Peyer's patch (tissue), 4 donors: ENCODE data around the gene VWA5B1. TPM values are rescaled to one million over a fixed set of nuclear protein-coding genes. Genes with fewer than 3 reads are reported as not detected.

Experiments used
- DNase-seq, 3 donors: peaks; one replicate each; pipeline ENCODE4 v3.0.0-alpha.2; 2017 to 2019
- H3K27ac ChIP-seq, 4 donors: fragments of 200-600 bp; sonication (generic); one replicate each; pipeline ENCODE4 v1.5.1; 2016 to 2019
- H3K27me3 ChIP-seq, 2 donors: fragments of 200-600 bp; sonication (generic); one replicate each; pipeline ENCODE4 v1.5.1; 2019
- H3K36me3 ChIP-seq, 3 donors: fragments of 200-600 bp; sonication (generic); one replicate each; pipeline ENCODE4 v1.5.1; 2016 to 2019
- H3K4me1 ChIP-seq, 4 donors: fragments of 200-600 bp; sonication (generic); one replicate each; pipeline ENCODE4 v1.5.1; 2016 to 2019
- H3K4me3 ChIP-seq, 4 donors: fragments of 200-600 bp; sonication (generic); 1 replicate in 3 of 4; 2 replicates in 1 of 4; pipeline ENCODE4 v1.5.1; 2016 to 2019; ENCODE audit warnings: mild to moderate bottlenecking in 1 of 4
- H3K9me3 ChIP-seq, 4 donors: fragments of 200-600 bp; sonication (generic); one replicate each; pipeline ENCODE4 v1.5.1; 2016 to 2019; ENCODE audit warnings: mild to moderate bottlenecking in 1 of 4
- CTCF ChIP-seq, 6 experiments: fragments of 450-650 bp in 4 of 6; fragments of 200-600 bp in 2 of 6; sonication (generic) in 1 of 6; IDR thresholded peaks; one replicate each; pipeline ENCODE4 v1.5.1; 2017 to 2019; ENCODE audit warnings: antibody characterized with exemption in 6 of 6, mild to moderate bottlenecking in 3 of 6, moderate library complexity in 1 of 6
- POLR2A ChIP-seq, 2 donors: fragments of 450-650 bp; IDR thresholded peaks; one replicate each; pipeline ENCODE4 v1.5.1; 2017; ENCODE audit warnings: antibody characterized with exemption in 2 of 2, mild to moderate bottlenecking in 2 of 2, moderate library complexity in 2 of 2
- total RNA-seq, 4 donors: library from RNA; depleted of rRNA; stranded (reverse); fragments of >200 nt; gene quantifications; one replicate each; pipeline ENCODE4 v1.1.0, GENCODE V29; 2016

Gene VWA5B1
- total RNA-seq, 4 donors from 2014 or later, result not detected

- H3K4me1 ChIP-seq, result peaks cover 0 to 8% (median 1%) of the 10 kb centered on the region in 4 donors
- H3K27me3 ChIP-seq, result no peaks in the 10 kb centered on the region
- no peaks in the 10 kb centered on the region for H3K36me3 ChIP-seq
- no peak for DNase-seq
- H3K9me3 ChIP-seq, result no peaks in the 10 kb centered on the region
- TF ChIP-seq CTCF (IDR thresholded peaks at IDR 0.05) (no peak), POLR2A (IDR thresholded peaks at IDR 0.05) (no peak)
- no peak overlapping the region for H3K27ac ChIP-seq
- no peak overlapping the region for H3K4me3 ChIP-seq
Measured at GRCh38 chr1:20276485-20277159, 14.1 kb upstream of the VWA5B1 start.

GRCh38 chr1:20278692-20279130 is 12.0 kb upstream of the VWA5B1 start:
- no peak overlapping the region for H3K27ac ChIP-seq
- no peak overlapping the region for H3K4me3 ChIP-seq

GRCh38 chr1:20279509-20279908 is 11.2 kb upstream of the VWA5B1 start:
- Histone ChIP-seq H3K4me3 (no peak overlapping the region), H3K27me3 (no peaks in the 10 kb centered on the region), H3K36me3 (no peaks in the 10 kb centered on the region), H3K9me3 (no peaks in the 10 kb centered on the region), H3K27ac (no peak overlapping the region), H3K4me1 (peaks cover 0 to 8% (median 1%) of the 10 kb centered on the region in 4 donors)
- TF ChIP-seq POLR2A (IDR thresholded peaks at IDR 0.05) (no peak), CTCF (IDR thresholded peaks at IDR 0.05) (no peak)
- no peak for DNase-seq

More at GRCh38 chr1:20278692-20279130, 12.0 kb upstream of the VWA5B1 start:
- no peak for DNase-seq
- TF ChIP-seq CTCF (IDR thresholded peaks at IDR 0.05) (no peak), POLR2A (IDR thresholded peaks at IDR 0.05) (no peak)
- Histone ChIP-seq H3K9me3 (no peaks in the 10 kb centered on the region), H3K36me3 (no peaks in the 10 kb centered on the region), H3K4me1 (peaks cover 0 to 8% (median 1%) of the 10 kb centered on the region in 4 donors), H3K27me3 (no peaks in the 10 kb centered on the region)

DNA sequence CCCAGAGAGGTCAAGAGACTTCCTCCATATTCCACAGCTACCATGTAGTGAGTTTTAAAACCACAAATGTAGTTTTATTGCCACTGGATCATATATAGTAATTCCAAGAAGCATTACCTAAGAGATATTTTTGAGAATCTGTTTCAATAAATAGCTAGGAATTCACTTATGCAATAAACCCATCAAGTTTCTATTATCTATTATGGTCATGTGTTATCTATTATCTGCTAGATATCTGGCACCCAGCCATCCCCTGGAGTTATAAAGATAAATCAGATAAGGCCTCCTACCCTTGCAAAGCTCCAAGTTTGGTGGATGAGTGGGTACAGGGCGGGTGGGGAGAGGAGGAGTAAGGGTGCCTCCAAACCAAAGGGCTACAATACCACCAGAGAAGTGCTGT is 10.3 kb upstream of the VWA5B1 start:
- no peak overlapping the region for H3K4me3 ChIP-seq
- H3K27me3 ChIP-seq, result no peaks in the 10 kb centered on the region
- TF ChIP-seq CTCF (IDR thresholded peaks at IDR 0.05) (no peak), POLR2A (IDR thresholded peaks at IDR 0.05) (no peak)
- peaks cover 0 to 8% (median 1%) of the 10 kb centered on the region in 4 donors for H3K4me1 ChIP-seq
- DNase-seq, result peak in 1 of 3 donors; percentile 66
- peak overlapping the region in 1 of 4 donors; percentile 50 for H3K27ac ChIP-seq
- H3K36me3 ChIP-seq, result no peaks in the 10 kb centered on the region
- no peaks in the 10 kb centered on the region for H3K9me3 ChIP-seq

- no peaks in the 10 kb centered on the region for H3K36me3 ChIP-seq
- DNase-seq, result peak in 2 of 3 donors; percentile 59 to 77
- no peaks in the 10 kb centered on the region for H3K9me3 ChIP-seq
- peak overlapping the region in 1 of 4 donors; percentile 50 for H3K27ac ChIP-seq
- no peaks in the 10 kb centered on the region for H3K27me3 ChIP-seq
- H3K4me1 ChIP-seq, result peaks cover 0 to 8% (median 1%) of the 10 kb centered on the region in 4 donors
- no peak for TF ChIP-seq POLR2A (IDR thresholded peaks at IDR 0.05)
- TF ChIP-seq CTCF (IDR thresholded peaks at IDR 0.05), result no peak
- H3K4me3 ChIP-seq, result no peak overlapping the region
Measured at GRCh38 chr1:20280906-20281305, 9.8 kb upstream of the VWA5B1 start.
